ENCODE data around the gene MPRIP.

MPRIP gene

DNA sequence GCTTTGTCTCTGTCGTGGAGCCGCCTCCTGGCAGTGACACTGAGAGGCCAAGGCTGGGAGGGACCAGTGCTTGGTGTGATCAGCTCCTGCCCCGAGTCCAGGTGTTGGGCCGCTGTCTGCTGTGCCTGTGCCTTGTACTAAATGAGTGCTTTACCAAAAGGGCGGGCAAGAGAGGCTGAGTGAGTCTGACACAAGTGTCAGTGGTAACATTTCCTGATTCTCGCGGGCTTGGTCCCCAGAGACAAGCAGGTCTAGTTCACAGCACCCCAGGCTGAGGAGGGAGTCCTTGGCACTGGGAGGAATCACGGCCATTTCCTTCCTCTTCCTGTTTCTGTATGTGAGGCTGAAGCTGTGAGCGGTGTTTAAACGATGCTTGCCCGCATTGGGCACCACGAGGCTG, 133.7 kb downstream of the MPRIP start:
- peaks cover 81% of the 10 kb centered on the region for H3K36me3 ChIP-seq
- TF ChIP-seq, protein P1, sequence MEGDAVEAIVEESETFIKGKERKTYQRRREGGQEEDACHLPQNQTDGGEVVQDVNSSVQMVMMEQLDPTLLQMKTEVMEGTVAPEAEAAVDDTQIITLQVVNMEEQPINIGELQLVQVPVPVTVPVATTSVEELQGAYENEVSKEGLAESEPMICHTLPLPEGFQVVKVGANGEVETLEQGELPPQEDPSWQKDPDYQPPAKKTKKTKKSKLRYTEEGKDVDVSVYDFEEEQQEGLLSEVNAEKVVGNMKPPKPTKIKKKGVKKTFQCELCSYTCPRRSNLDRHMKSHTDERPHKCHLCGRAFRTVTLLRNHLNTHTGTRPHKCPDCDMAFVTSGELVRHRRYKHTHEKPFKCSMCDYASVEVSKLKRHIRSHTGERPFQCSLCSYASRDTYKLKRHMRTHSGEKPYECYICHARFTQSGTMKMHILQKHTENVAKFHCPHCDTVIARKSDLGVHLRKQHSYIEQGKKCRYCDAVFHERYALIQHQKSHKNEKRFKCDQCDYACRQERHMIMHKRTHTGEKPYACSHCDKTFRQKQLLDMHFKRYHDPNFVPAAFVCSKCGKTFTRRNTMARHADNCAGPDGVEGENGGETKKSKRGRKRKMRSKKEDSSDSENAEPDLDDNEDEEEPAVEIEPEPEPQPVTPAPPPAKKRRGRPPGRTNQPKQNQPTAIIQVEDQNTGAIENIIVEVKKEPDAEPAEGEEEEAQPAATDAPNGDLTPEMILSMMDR (IDR thresholded peaks at IDR 0.05) = no peak
- peak overlapping the region in 1 of 2 experiments; percentile 10 for H3K4me3 ChIP-seq (ENCODE audit: low read depth in 1 of 2, low read length in 1 of 2)
- H3K27me3 ChIP-seq = no peaks in the 10 kb centered on the region
- H3K9me3 ChIP-seq = no peaks in the 10 kb centered on the region
- peaks cover 17 to 18% of the 10 kb centered on the region in 2 experiments for H3K4me1 ChIP-seq (ENCODE audit: control insufficient read depth in 1 of 2, insufficient read depth in 1 of 2, low read depth in 1 of 2, low read length in 1 of 2)
- H3K27ac ChIP-seq = peak overlapping the region; percentile 53

DNA sequence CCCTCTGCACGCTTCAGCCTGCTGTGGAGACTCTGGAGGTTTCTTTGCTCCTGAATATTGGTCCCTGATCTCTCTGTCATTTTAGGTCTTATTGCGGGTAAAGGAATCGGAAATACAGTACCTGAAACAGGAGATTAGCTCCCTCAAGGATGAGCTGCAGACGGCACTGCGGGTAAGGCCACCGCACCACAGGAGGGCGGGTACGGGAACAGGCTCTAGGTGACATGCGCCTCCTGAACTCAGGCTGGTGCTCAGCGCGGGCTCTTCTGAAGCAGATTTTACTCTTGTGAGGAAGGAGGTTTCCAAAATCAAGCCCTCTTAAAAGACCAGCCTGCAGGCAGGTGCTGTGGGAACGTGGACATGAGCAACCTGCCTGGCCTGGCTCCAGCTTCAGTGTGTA, 134.1 kb downstream of the MPRIP start:
- H3K36me3 ChIP-seq = peaks cover 86% of the 10 kb centered on the region
- H3K4me1 ChIP-seq (ENCODE audit: control insufficient read depth in 1 of 2, insufficient read depth in 1 of 2, low read depth in 1 of 2, low read length in 1 of 2) = peaks cover 17 to 18% of the 10 kb centered on the region in 2 experiments
- H3K4me3 ChIP-seq (ENCODE audit: low read depth in 1 of 2, low read length in 1 of 2) = peak overlapping the region in 1 of 2 experiments; percentile 10
- H3K27me3 ChIP-seq = no peaks in the 10 kb centered on the region
- H3K27ac ChIP-seq = peak overlapping the region; percentile 53
- no peaks in the 10 kb centered on the region for H3K9me3 ChIP-seq
- TF ChIP-seq, protein P1 (IDR thresholded peaks at IDR 0.05) = no peak

DNA sequence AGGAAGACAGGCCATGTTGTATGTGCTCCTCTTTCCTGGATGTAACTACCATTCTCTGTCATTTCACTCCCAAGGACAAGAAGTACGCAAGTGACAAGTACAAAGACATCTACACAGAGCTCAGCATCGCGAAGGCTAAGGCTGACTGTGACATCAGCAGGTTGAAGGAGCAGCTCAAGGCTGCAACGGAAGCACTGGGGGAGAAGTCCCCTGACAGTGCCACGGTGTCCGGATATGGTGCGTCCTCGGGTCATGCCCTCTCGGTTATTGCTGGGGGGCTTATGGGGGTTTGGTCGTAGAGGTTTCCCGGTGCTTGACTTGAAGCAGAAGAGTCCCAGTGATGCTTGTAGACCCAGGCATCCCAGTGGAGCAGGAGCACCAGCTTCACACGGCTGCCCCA, 134.9 kb downstream of the MPRIP start:
- Histone ChIP-seq H3K36me3 (peaks cover 86% of the 10 kb centered on the region), H3K27me3 (no peaks in the 10 kb centered on the region), H3K4me3 (ENCODE audit: low read depth in 1 of 2, low read length in 1 of 2) (no peak overlapping the region), H3K4me1 (ENCODE audit: control insufficient read depth in 1 of 2, insufficient read depth in 1 of 2, low read depth in 1 of 2, low read length in 1 of 2) (peaks cover 17 to 18% of the 10 kb centered on the region in 2 experiments), H3K9me3 (no peaks in the 10 kb centered on the region), H3K27ac (no peak overlapping the region)
- TF ChIP-seq, protein P1 (IDR thresholded peaks at IDR 0.05) = no peak

DNA sequence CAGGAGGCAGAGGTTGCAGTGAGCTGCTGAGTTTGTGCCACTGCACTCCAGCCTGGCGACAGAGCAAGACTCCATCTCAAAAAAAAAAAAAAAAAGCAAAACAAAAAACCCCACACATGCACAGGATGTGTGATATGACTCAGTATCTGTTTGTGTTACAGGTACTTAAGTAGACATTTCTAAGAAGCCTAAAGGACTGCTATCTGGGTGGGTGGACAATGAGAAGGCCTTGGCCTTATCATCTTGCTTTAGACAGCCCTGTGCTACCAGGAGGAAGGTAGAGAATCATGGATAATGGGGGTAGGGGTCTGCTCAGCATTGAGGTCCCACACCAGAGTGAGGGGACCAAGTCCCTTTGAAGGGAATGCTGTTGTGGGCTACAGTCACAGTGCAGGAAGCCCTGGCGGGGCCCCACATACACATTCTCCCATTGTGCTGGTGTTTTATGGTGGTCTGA, 137.1 kb downstream of the MPRIP start:
- Histone ChIP-seq H3K36me3 (peaks cover 72% of the 10 kb centered on the region), H3K27ac (no peak overlapping the region), H3K4me3 (ENCODE audit: low read depth in 1 of 2, low read length in 1 of 2) (no peak overlapping the region), H3K27me3 (no peaks in the 10 kb centered on the region), H3K9me3 (no peaks in the 10 kb centered on the region), H3K4me1 (ENCODE audit: control insufficient read depth in 1 of 2, insufficient read depth in 1 of 2, low read depth in 1 of 2, low read length in 1 of 2) (peaks cover 37 to 39% of the 10 kb centered on the region in 2 experiments)
- TF ChIP-seq, protein P1 (IDR thresholded peaks at IDR 0.05) = no peak

DNA sequence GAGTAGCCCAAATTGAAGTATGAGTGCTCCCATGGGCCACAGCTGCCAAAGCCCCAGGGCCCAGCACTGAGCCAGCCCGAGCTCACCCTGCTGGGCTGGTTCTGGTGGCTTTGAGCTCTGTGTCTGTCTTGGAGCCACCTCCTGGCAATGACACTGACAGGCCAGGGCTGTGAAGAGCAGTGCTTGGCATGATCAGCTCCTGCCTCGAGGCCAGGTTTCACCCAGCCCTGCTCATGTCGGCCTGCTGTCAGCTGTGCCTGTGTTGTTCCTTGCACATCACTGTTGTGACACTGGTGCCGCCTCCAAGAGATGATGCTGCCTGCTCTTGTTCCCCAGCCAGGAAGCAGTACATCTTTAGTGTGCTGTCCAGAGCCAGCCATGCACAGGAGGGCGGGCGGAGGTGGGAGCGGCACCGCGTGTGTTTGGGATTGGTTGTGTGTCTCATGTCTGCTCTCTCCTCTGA, 137.9 kb downstream of the MPRIP start:
- no peak overlapping the region for H3K27ac ChIP-seq
- no peaks in the 10 kb centered on the region for H3K27me3 ChIP-seq
- no peaks in the 10 kb centered on the region for H3K9me3 ChIP-seq
- H3K4me3 ChIP-seq (ENCODE audit: low read depth in 1 of 2, low read length in 1 of 2) = no peak overlapping the region
- H3K4me1 ChIP-seq (ENCODE audit: control insufficient read depth in 1 of 2, insufficient read depth in 1 of 2, low read depth in 1 of 2, low read length in 1 of 2) = peaks cover 43 to 47% of the 10 kb centered on the region in 2 experiments
- peaks cover 66% of the 10 kb centered on the region for H3K36me3 ChIP-seq
- TF ChIP-seq, protein P1 (IDR thresholded peaks at IDR 0.05) = no peak

Measured in neutrophil (primary cell).